22Rv1 (cell line): ENCODE results near the gene SNX8.

Source experiments
- H3K27ac ChIP-seq: fragments of 450-650 bp; 2 replicates; pipeline ENCODE4 v1.5.1; 2017
- CTCF ChIP-seq: fragments of 450-650 bp; IDR thresholded peaks from 2 replicates; pipeline ENCODE4 v1.5.1; 2017; ENCODE audit warnings: mild to moderate bottlenecking
- ZFX ChIP-seq: fragments of 450-650 bp; IDR thresholded peaks from 2 replicates; pipeline ENCODE4 v1.6.1; 2017; ENCODE audit warnings: antibody characterized with exemption, borderline replicate concordance

Gene SNX8

DNA sequence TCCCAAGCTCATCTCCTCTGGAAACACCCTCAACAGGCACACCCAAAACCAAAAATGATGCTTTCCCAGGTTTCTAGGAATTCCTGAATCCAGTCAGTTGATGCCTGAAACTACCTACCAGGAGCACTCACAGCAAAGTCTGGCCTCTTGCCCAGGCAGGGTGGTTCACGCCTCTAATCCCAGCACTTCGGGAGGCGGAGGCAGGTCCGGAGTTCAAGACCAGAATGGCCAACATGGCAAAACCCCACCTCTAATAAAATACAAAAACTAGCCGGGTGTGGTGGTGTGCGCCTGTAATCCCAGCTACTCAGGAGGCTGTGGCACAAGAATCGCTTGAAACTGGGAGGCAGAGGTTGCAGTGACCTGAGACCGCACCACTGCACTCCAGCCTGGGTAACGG, 83.4 kb downstream of the SNX8 start:
- H3K27ac ChIP-seq = no peak overlapping the region
- TF ChIP-seq ZFX (no peak), CTCF (no peak)

DNA sequence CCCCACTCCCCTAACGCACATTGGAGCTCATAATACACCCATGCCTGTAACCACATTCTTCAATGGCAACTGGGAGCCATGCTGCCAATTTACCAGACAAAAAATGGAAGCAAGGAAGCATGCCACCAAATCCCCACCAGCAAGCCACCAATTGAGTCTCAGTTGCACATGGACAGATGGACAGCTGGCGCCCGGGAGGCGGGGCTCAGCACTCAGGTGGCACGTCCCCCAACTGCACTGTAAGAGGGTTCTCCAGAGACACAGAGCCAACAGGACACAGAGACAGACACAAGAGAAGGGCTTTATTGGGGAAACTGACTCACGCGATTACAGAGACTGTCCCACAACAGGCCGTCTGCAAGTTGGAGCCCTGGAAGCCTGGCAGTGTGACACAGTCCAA, 84.0 kb downstream of the SNX8 start:
- TF ChIP-seq CTCF (no peak), ZFX (no peak)
- H3K27ac ChIP-seq = no peak overlapping the region

DNA sequence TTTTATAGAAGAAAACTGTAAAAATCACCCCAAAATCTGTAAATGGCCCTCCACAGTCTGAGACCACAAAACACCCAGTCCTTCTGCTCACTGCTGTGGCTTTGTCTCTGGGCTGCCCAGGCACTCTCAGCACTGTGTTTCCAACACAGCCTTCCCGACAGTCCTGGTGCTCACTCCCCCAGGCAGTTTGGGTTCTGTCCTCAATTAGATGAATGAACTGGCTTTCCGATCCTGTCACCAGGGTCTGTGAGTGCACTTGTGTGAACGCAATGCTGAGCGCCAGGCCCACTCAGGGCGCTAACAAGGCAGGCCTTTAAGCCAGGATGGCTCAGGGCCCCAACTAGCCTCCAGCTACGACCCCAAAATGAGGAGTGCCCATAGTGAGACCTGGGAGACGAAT, 84.8 kb downstream of the SNX8 start:
- TF ChIP-seq CTCF (no peak), ZFX (no peak)
- H3K27ac ChIP-seq = no peak overlapping the region

GRCh38 chr7:2228921-2229320, 85.3 kb downstream of the SNX8 start:
- no peak overlapping the region for H3K27ac ChIP-seq
- TF ChIP-seq CTCF (no peak), ZFX (no peak)

- no peak overlapping the region for H3K27ac ChIP-seq
- TF ChIP-seq CTCF (no peak), ZFX (no peak)
Observed at GRCh38 chr7:2227699-2228098, 86.5 kb downstream of the SNX8 start.

DNA sequence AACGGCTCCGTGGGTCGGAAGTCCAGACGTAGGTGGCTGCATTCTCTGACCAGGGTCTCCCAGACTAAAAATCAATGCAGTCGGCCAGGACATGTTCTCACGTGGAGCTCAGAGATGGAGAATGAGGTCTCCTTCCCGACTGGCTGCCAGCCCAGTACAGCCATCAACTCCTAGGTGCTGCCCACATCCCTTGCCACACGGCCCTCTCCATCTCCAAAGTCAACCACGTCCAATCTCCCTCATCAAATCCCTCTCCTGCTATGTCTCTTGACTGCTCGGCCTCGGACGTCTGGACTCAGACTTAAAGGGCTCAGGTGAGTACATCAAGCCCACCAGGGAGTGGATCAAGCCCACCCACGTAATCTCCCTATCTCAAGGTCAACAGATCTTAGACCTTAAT, 88.4 kb downstream of the SNX8 start:
- H3K27ac ChIP-seq = no peak overlapping the region

DNA sequence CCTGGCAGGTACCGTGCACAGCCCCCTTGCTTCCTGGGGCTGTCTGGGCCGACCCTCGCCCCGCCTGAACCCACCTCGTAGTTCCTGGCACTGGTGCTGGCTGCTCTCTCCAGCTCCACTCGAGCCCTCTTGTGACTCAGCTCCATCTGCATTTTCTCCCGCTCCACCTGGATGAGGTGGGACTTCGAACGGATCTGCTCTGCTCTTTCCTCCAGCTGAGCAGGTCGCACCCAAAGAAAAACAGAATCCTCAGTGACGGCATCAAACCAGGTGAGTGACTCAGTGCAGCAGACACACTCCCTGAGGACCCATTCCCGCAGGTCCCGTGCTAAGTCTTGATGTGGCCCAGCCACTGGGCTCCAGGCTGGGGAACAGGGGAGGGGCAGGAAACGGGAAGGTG, 88.9 kb downstream of the SNX8 start:
- H3K27ac ChIP-seq = no peak overlapping the region

More for the DNA sequence above, 88.4 kb downstream of the SNX8 start:
- no peak for TF ChIP-seq ZFX
- no peak for TF ChIP-seq CTCF

More for the DNA sequence above, 88.9 kb downstream of the SNX8 start:
- TF ChIP-seq ZFX = no peak
- no peak for TF ChIP-seq CTCF
